ENCODE results near the gene PPP1R37. TPM values are rescaled to one million over a fixed set of nuclear protein-coding genes. Genes with fewer than 3 reads are reported as not detected.

Gene PPP1R37
- total RNA-seq, 1 donor from 2014 or later = 19.2 TPM

- H3K27me3 ChIP-seq (ENCODE audit: control insufficient read depth, insufficient read depth, low read length) = no peaks in the 10 kb centered on the region
- no peak overlapping the region for H3K4me3 ChIP-seq (ENCODE audit: low read depth, low read length)
- no peak for FAIRE-seq
- no peak for TF ChIP-seq CTCF (IDR thresholded peaks at IDR 0.05; ENCODE audit: insufficient read depth, low read length, severe bottlenecking)
- peaks cover 1% of the 10 kb centered on the region for H3K36me3 ChIP-seq (ENCODE audit: control insufficient read depth, insufficient read depth, low read length)
- no peak for DNase-seq (ENCODE audit: low read depth)
Observed at GRCh38 chr19:45135176-45135885, 42.4 kb downstream of the PPP1R37 start.

- no peak for DNase-seq (ENCODE audit: low read depth)
- TF ChIP-seq CTCF (IDR thresholded peaks at IDR 0.05; ENCODE audit: insufficient read depth, low read length, severe bottlenecking) = no peak
- H3K27me3 ChIP-seq (ENCODE audit: control insufficient read depth, insufficient read depth, low read length) = no peaks in the 10 kb centered on the region
- H3K36me3 ChIP-seq (ENCODE audit: control insufficient read depth, insufficient read depth, low read length) = peaks cover 4% of the 10 kb centered on the region
- FAIRE-seq = no peak
- no peak overlapping the region for H3K4me3 ChIP-seq (ENCODE audit: low read depth, low read length)
Observed at GRCh38 chr19:45136507-45137178, 43.7 kb downstream of the PPP1R37 start.

GRCh38 chr19:45137179-45137761 is 44.3 kb downstream of the PPP1R37 start:
- FAIRE-seq = no peak
- Histone ChIP-seq H3K4me3 (ENCODE audit: low read depth, low read length) (no peak overlapping the region), H3K27me3 (ENCODE audit: control insufficient read depth, insufficient read depth, low read length) (no peaks in the 10 kb centered on the region), H3K36me3 (ENCODE audit: control insufficient read depth, insufficient read depth, low read length) (peaks cover 4% of the 10 kb centered on the region)
- no peak for TF ChIP-seq CTCF (IDR thresholded peaks at IDR 0.05; ENCODE audit: insufficient read depth, low read length, severe bottlenecking)
- DNase-seq (ENCODE audit: low read depth) = no peak

- FAIRE-seq (no peak), DNase-seq (ENCODE audit: low read depth) (no peak)
- no peak for TF ChIP-seq CTCF (IDR thresholded peaks at IDR 0.05; ENCODE audit: insufficient read depth, low read length, severe bottlenecking)
- Histone ChIP-seq H3K4me3 (ENCODE audit: low read depth, low read length) (no peak overlapping the region), H3K27me3 (ENCODE audit: control insufficient read depth, insufficient read depth, low read length) (no peaks in the 10 kb centered on the region), H3K36me3 (ENCODE audit: control insufficient read depth, insufficient read depth, low read length) (peaks cover 6% of the 10 kb centered on the region)
Observed at GRCh38 chr19:45138303-45138751, 45.3 kb downstream of the PPP1R37 start.

- no peaks in the 10 kb centered on the region for H3K27me3 ChIP-seq (ENCODE audit: control insufficient read depth, insufficient read depth, low read length)
- no peak for FAIRE-seq
- TF ChIP-seq CTCF (IDR thresholded peaks at IDR 0.05; ENCODE audit: insufficient read depth, low read length, severe bottlenecking) = no peak
- DNase-seq (ENCODE audit: low read depth) = no peak
- no peak overlapping the region for H3K4me3 ChIP-seq (ENCODE audit: low read depth, low read length)
- peaks cover 6% of the 10 kb centered on the region for H3K36me3 ChIP-seq (ENCODE audit: control insufficient read depth, insufficient read depth, low read length)
Observed at GRCh38 chr19:45139286-45140143, 46.5 kb downstream of the PPP1R37 start.
